GM23338 (cell line): Measurements from ENCODE around the gene DAAM1. TPM values are rescaled to one million over a fixed set of nuclear protein-coding genes. Genes with fewer than 3 reads are reported as not detected.
A peak's percentile ranks its signal among the peaks of the same experiment; 100 is the strongest.

Source experiments
- ATAC-seq: fragments of 200-7000 bp; cut with Tn5 transposase; 3 replicates; pipeline ENCODE4 v1.9.1; 2020
- DNase-seq: peaks from one replicate; pipeline ENCODE4 v3.0.0-alpha.2; 2015; ENCODE audit warnings: low spot score
- H2AFZ ChIP-seq: fragments of 200-600 bp; sonication (generic); 2 replicates; pipeline ENCODE4 v1.8.0; 2016; ENCODE audit warnings: antibody characterized with exemption, mild to moderate bottlenecking, moderate library complexity
- H3F3A ChIP-seq: fragments of 200-600 bp; sonication (generic); replicated peaks from 2 replicates; pipeline ENCODE4 v1.8.0; 2017; ENCODE audit warnings: antibody characterized with exemption, mixed run types, low read depth
- H3K27ac ChIP-seq: fragments of 200-600 bp; sonication (generic); 2 replicates; pipeline ENCODE4 v1.6.1; 2016; ENCODE audit warnings: low read depth
- H3K27me3 ChIP-seq: fragments of 200-600 bp; sonication (generic); 2 replicates; pipeline ENCODE4 v1.8.0; 2016; ENCODE audit warnings: mild to moderate bottlenecking, mixed run types, moderate library complexity; ENCODE audit not compliant: insufficient read depth
- H3K36me3 ChIP-seq: fragments of 200-600 bp; sonication (generic); 2 replicates; pipeline ENCODE4 v1.8.0; 2016; ENCODE audit warnings: mild to moderate bottlenecking; ENCODE audit not compliant: insufficient read depth
- H3K4me1 ChIP-seq: fragments of 200-600 bp; sonication (generic); 2 replicates; pipeline ENCODE4 v1.8.0; 2016; ENCODE audit warnings: mild to moderate bottlenecking, moderate library complexity; ENCODE audit not compliant: insufficient read depth
- H3K4me2 ChIP-seq: fragments of 200-600 bp; sonication (generic); 2 replicates; pipeline ENCODE4 v1.7.1; 2017; ENCODE audit warnings: mixed run types
- H3K4me3 ChIP-seq: fragments of 200-600 bp; sonication (generic); 2 replicates; pipeline ENCODE4 v1.6.1; 2016; ENCODE audit warnings: mixed run types
- H3K79me2 ChIP-seq: fragments of 200-600 bp; sonication (generic); replicated peaks from 2 replicates; pipeline ENCODE4 v1.8.0; 2017; ENCODE audit warnings: mild to moderate bottlenecking; ENCODE audit not compliant: insufficient read depth
- H3K9me2 ChIP-seq: fragments of 200-600 bp; sonication (generic); 2 replicates; pipeline ENCODE4 v1.8.0; 2017; ENCODE audit not compliant: insufficient read depth
- H4K20me1 ChIP-seq: fragments of 200-600 bp; sonication (generic); replicated peaks from 2 replicates; pipeline ENCODE4 v1.8.0; 2017; ENCODE audit warnings: mild to moderate bottlenecking; ENCODE audit not compliant: insufficient read depth
- H3K27ac Mint-ChIP-seq: 2 replicates; pipeline ENCODE4 v1.8.0; 2020; ENCODE audit warnings: inconsistent platforms, mild to moderate bottlenecking, moderate library complexity, mixed read lengths
- H3K27me3 Mint-ChIP-seq: 3 replicates; pipeline ENCODE4 v1.8.0; 2022; ENCODE audit warnings: low read depth, mild to moderate bottlenecking, moderate library complexity, mixed read lengths, inconsistent platforms; ENCODE audit not compliant: insufficient read depth, poor library complexity
- H3K36me3 Mint-ChIP-seq: 3 replicates; pipeline ENCODE4 v1.8.0; 2021; ENCODE audit warnings: low read depth, mild to moderate bottlenecking, inconsistent platforms, moderate library complexity, mixed read lengths
- H3K4me1 Mint-ChIP-seq: 3 replicates; pipeline ENCODE4 v1.8.0; 2020; ENCODE audit warnings: mild to moderate bottlenecking, inconsistent platforms, mixed read lengths
- H3K4me3 Mint-ChIP-seq: 3 replicates; pipeline ENCODE4 v1.8.0; 2021; ENCODE audit warnings: moderate library complexity, mild to moderate bottlenecking, inconsistent platforms, mixed read lengths
- H3K9me3 Mint-ChIP-seq: 3 replicates; pipeline ENCODE4 v1.8.0; 2020; ENCODE audit warnings: moderate library complexity, mild to moderate bottlenecking, inconsistent platforms, mixed read lengths
- CREB1 ChIP-seq: fragments of 250-450 bp; sonication (Bioruptor Pico); IDR thresholded peaks from 2 replicates; pipeline ENCODE4 v1.5.0; 2020; ENCODE audit warnings: low read depth, mild to moderate bottlenecking, moderate library complexity
- EZH2 ChIP-seq: fragments of 200-600 bp; sonication (generic); IDR thresholded peaks from one replicate; pipeline ENCODE4 v1.8.0; 2017; ENCODE audit warnings: antibody characterized with exemption, mild to moderate bottlenecking, low read depth; ENCODE audit not compliant: unreplicated experiment
- EZH2phosphoT487 ChIP-seq: fragments of 200-600 bp; sonication (generic); IDR thresholded peaks from one replicate; pipeline ENCODE4 v1.8.1; 2018; ENCODE audit warnings: antibody characterized with exemption; ENCODE audit not compliant: unreplicated experiment
- JUNB ChIP-seq: IDR thresholded peaks from one replicate; pipeline ENCODE4 v1.6.1; 2016; ENCODE audit warnings: antibody characterized with exemption; ENCODE audit not compliant: unreplicated experiment
- NANOG ChIP-seq: IDR thresholded peaks from 2 replicates; pipeline ENCODE4 v1.6.1; 2016; ENCODE audit warnings: antibody characterized with exemption, borderline replicate concordance
- POLR2AphosphoS5 ChIP-seq: IDR thresholded peaks from 2 replicates; pipeline ENCODE4 v1.6.1; 2016; ENCODE audit warnings: antibody characterized with exemption, low read depth
- STAT1 ChIP-seq: IDR thresholded peaks from one replicate; pipeline ENCODE4 v1.6.1; 2016; ENCODE audit warnings: antibody characterized with exemption; ENCODE audit not compliant: unreplicated experiment
- ZNF114 ChIP-seq: fragments of 250-450 bp; sonication (Bioruptor Pico); IDR thresholded peaks from 2 replicates; pipeline ENCODE4 v1.5.0; 2020; ENCODE audit warnings: mild to moderate bottlenecking, moderate library complexity
- ZNF331 ChIP-seq: fragments of 250-450 bp; sonication (Bioruptor Pico); IDR thresholded peaks from 2 replicates; pipeline ENCODE4 v1.5.0; 2020; ENCODE audit warnings: low read depth, mild to moderate bottlenecking, moderate library complexity
- polyA plus RNA-seq: library from polyadenylated mRNA; unstranded; fragments of >200 nt; fragmentation: Nextera tagmentation; extraction: Ambion mirVana; gene quantifications from 2 replicates; pipeline ENCODE4 v1.2.1, GENCODE V29; 2016
- total RNA-seq: library from RNA; depleted of rRNA; stranded (reverse); fragments of >200 nt; shearing (Covaris generic); gene quantifications from 2 replicates; pipeline ENCODE4 v1.2.3, GENCODE V29; 2014
- TF ChIP-seq, protein P1 (sequence below): fragments of 250-450 bp; sonication (Bioruptor Pico); IDR thresholded peaks from 2 replicates; pipeline ENCODE4 v1.5.0; 2020; ENCODE audit warnings: mild to moderate bottlenecking, moderate library complexity
- TF ChIP-seq, protein P2 (sequence below): IDR thresholded peaks from one replicate; pipeline ENCODE4 v1.6.1; 2018; ENCODE audit warnings: antibody characterized with exemption; ENCODE audit not compliant: unreplicated experiment
- TF ChIP-seq, protein P3 (sequence below), 2 experiments: fragments of 200-600 bp in 1 of 2; sonication (generic) in 1 of 2; conservative IDR thresholded peaks; 2 replicates each; pipeline versions ENCODE4 v1.5.1 to v1.6.1; 2016 to 2017; ENCODE audit warnings: antibody characterized with exemption in 2 of 2, low read depth in 2 of 2, mild to moderate bottlenecking in 2 of 2, moderate library complexity in 1 of 2
- TF ChIP-seq, protein P4 (sequence below): IDR thresholded peaks from 2 replicates; pipeline ENCODE4 v1.6.1; 2016; ENCODE audit warnings: antibody characterized with exemption

The DAAM1 gene
- total and polyA plus RNA-seq, 2 experiments from 2014 or later: 36.3 to 42.1 TPM

DNA sequence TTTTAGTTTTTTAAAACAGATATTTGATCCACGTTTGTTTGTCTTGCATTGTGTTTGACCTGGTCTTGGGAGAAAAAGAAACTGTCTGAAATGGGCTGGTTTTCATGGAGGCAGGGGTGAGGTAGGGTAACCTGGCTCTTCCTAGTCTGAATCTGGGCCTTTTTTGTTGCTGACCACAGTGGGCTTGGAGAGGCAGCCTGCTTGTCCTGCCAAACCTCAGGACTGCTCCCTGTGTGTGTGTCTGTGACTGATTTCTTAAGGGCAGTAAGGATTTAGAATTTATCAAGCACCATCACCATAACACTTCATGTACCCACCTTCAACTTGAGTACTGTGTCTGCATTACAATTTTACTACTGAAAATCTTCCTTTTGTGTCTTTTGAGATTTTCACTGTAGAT, 28.5 kb downstream of the DAAM1 start:
- ATAC-seq (no peak), DNase-seq (no peak)
- Mint-ChIP-seq H3K4me3 (no peak overlapping the region), H3K4me1 (peaks cover 40% of the 10 kb centered on the region), H3K27ac (peak overlapping the region; percentile 16; the same call in 1 of the 2 replicates), H3K27me3 (peaks cover 4% of the 10 kb centered on the region), H3K9me3 (no peaks in the 10 kb centered on the region), H3K36me3 (no peaks in the 10 kb centered on the region)
- H3K27me3 ChIP-seq: no peaks in the 10 kb centered on the region
- H3F3A ChIP-seq: no peaks in the 10 kb centered on the region
- peaks cover 20% of the 10 kb centered on the region for H3K9me2 ChIP-seq
- H2AFZ ChIP-seq: no peak overlapping the region
- no peaks in the 10 kb centered on the region; the same call in none of the 2 replicates for H4K20me1 ChIP-seq
- no peak overlapping the region for H3K4me2 ChIP-seq
- H3K4me1 ChIP-seq: peaks cover 37% of the 10 kb centered on the region
- no peak overlapping the region for H3K4me3 ChIP-seq
- no peak overlapping the region for H3K27ac ChIP-seq
- peaks cover 68% of the 10 kb centered on the region for H3K79me2 ChIP-seq
- no peaks in the 10 kb centered on the region for H3K36me3 ChIP-seq
- TF ChIP-seq EZH2phosphoT487: no peak
- TF ChIP-seq JUNB: no peak
- TF ChIP-seq, protein P1, sequence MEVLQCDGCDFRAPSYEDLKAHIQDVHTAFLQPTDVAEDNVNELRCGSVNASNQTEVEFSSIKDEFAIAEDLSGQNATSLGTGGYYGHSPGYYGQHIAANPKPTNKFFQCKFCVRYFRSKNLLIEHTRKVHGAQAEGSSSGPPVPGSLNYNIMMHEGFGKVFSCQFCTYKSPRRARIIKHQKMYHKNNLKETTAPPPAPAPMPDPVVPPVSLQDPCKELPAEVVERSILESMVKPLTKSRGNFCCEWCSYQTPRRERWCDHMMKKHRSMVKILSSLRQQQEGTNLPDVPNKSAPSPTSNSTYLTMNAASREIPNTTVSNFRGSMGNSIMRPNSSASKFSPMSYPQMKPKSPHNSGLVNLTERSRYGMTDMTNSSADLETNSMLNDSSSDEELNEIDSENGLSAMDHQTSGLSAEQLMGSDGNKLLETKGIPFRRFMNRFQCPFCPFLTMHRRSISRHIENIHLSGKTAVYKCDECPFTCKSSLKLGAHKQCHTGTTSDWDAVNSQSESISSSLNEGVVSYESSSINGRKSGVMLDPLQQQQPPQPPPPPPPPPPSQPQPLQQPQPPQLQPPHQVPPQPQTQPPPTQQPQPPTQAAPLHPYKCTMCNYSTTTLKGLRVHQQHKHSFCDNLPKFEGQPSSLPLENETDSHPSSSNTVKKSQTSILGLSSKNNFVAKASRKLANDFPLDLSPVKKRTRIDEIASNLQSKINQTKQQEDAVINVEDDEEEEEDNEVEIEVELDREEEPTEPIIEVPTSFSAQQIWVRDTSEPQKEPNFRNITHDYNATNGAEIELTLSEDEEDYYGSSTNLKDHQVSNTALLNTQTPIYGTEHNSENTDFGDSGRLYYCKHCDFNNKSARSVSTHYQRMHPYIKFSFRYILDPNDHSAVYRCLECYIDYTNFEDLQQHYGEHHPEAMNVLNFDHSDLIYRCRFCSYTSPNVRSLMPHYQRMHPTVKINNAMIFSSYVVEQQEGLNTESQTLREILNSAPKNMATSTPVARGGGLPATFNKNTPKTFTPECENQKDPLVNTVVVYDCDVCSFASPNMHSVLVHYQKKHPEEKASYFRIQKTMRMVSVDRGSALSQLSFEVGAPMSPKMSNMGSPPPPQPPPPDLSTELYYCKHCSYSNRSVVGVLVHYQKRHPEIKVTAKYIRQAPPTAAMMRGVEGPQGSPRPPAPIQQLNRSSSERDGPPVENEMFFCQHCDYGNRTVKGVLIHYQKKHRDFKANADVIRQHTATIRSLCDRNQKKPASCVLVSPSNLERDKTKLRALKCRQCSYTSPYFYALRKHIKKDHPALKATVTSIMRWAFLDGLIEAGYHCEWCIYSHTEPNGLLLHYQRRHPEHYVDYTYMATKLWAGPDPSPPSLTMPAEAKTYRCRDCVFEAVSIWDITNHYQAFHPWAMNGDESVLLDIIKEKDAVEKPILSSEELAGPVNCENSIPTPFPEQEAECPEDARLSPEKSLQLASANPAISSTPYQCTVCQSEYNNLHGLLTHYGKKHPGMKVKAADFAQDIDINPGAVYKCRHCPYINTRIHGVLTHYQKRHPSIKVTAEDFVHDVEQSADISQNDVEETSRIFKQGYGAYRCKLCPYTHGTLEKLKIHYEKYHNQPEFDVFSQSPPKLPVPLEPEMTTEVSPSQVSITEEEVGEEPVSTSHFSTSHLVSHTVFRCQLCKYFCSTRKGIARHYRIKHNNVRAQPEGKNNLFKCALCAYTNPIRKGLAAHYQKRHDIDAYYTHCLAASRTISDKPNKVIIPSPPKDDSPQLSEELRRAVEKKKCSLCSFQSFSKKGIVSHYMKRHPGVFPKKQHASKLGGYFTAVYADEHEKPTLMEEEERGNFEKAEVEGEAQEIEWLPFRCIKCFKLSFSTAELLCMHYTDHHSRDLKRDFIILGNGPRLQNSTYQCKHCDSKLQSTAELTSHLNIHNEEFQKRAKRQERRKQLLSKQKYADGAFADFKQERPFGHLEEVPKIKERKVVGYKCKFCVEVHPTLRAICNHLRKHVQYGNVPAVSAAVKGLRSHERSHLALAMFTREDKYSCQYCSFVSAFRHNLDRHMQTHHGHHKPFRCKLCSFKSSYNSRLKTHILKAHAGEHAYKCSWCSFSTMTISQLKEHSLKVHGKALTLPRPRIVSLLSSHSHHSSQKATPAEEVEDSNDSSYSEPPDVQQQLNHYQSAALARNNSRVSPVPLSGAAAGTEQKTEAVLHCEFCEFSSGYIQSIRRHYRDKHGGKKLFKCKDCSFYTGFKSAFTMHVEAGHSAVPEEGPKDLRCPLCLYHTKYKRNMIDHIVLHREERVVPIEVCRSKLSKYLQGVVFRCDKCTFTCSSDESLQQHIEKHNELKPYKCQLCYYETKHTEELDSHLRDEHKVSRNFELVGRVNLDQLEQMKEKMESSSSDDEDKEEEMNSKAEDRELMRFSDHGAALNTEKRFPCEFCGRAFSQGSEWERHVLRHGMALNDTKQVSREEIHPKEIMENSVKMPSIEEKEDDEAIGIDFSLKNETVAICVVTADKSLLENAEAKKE (CRISPR knock-in tag): no peak
- no peak for TF ChIP-seq EZH2
- no peak for TF ChIP-seq NANOG
- no peak for TF ChIP-seq ZNF114 (CRISPR knock-in tag)
- no peak for TF ChIP-seq CREB1
- no peak for TF ChIP-seq ZNF331 (CRISPR knock-in tag)
- TF ChIP-seq, protein P2, sequence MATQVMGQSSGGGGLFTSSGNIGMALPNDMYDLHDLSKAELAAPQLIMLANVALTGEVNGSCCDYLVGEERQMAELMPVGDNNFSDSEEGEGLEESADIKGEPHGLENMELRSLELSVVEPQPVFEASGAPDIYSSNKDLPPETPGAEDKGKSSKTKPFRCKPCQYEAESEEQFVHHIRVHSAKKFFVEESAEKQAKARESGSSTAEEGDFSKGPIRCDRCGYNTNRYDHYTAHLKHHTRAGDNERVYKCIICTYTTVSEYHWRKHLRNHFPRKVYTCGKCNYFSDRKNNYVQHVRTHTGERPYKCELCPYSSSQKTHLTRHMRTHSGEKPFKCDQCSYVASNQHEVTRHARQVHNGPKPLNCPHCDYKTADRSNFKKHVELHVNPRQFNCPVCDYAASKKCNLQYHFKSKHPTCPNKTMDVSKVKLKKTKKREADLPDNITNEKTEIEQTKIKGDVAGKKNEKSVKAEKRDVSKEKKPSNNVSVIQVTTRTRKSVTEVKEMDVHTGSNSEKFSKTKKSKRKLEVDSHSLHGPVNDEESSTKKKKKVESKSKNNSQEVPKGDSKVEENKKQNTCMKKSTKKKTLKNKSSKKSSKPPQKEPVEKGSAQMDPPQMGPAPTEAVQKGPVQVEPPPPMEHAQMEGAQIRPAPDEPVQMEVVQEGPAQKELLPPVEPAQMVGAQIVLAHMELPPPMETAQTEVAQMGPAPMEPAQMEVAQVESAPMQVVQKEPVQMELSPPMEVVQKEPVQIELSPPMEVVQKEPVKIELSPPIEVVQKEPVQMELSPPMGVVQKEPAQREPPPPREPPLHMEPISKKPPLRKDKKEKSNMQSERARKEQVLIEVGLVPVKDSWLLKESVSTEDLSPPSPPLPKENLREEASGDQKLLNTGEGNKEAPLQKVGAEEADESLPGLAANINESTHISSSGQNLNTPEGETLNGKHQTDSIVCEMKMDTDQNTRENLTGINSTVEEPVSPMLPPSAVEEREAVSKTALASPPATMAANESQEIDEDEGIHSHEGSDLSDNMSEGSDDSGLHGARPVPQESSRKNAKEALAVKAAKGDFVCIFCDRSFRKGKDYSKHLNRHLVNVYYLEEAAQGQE: no peak
- TF ChIP-seq, protein P3, sequence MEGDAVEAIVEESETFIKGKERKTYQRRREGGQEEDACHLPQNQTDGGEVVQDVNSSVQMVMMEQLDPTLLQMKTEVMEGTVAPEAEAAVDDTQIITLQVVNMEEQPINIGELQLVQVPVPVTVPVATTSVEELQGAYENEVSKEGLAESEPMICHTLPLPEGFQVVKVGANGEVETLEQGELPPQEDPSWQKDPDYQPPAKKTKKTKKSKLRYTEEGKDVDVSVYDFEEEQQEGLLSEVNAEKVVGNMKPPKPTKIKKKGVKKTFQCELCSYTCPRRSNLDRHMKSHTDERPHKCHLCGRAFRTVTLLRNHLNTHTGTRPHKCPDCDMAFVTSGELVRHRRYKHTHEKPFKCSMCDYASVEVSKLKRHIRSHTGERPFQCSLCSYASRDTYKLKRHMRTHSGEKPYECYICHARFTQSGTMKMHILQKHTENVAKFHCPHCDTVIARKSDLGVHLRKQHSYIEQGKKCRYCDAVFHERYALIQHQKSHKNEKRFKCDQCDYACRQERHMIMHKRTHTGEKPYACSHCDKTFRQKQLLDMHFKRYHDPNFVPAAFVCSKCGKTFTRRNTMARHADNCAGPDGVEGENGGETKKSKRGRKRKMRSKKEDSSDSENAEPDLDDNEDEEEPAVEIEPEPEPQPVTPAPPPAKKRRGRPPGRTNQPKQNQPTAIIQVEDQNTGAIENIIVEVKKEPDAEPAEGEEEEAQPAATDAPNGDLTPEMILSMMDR (conservative IDR thresholded peaks at IDR 0.05; ENCODE audit: low read depth in 2 of 2): no peak
- TF ChIP-seq STAT1: no peak
- no peak for TF ChIP-seq POLR2AphosphoS5
- TF ChIP-seq, protein P4, sequence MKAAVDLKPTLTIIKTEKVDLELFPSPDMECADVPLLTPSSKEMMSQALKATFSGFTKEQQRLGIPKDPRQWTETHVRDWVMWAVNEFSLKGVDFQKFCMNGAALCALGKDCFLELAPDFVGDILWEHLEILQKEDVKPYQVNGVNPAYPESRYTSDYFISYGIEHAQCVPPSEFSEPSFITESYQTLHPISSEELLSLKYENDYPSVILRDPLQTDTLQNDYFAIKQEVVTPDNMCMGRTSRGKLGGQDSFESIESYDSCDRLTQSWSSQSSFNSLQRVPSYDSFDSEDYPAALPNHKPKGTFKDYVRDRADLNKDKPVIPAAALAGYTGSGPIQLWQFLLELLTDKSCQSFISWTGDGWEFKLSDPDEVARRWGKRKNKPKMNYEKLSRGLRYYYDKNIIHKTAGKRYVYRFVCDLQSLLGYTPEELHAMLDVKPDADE: no peak
